Caco-2 (cell line): Measurements from ENCODE around the gene TCF7L2. TPM values are rescaled to one million over a fixed set of nuclear protein-coding genes. Genes with fewer than 3 reads are reported as not detected.

ENCODE experiments used
- Bru-seq: library from RNA; stranded (reverse); fragments of 400-500 nt; gene quantifications from one replicate; lab custom pipeline; 2021; lab: Mats Ljungman, UMichigan
- BruChase-seq, 2 experiments: library from RNA; stranded (reverse); fragments of 400-500 nt; gene quantifications; one replicate each; lab custom pipeline; 2021; lab: Mats Ljungman, UMichigan
- BruUV-seq: library from RNA; stranded (reverse); fragments of 400-500 nt; replicated peaks from 2 replicates; lab custom pipeline; 2021; lab: Mats Ljungman, UMichigan
- CTCF ChIA-PET: fragments of 300-600 bp; sonication (Branson Sonifier 250); formaldehyde crosslinking; loops from one replicate; lab custom pipeline; 2022; ENCODE audit warnings: antibody characterized with exemption; lab: Charles Lee
- POLR2A ChIA-PET: fragments of 300-600 bp; sonication (Branson Sonifier 250); formaldehyde crosslinking; loops from one replicate; lab custom pipeline; 2022; ENCODE audit warnings: antibody characterized with exemption; lab: Charles Lee
- DNase-seq, 2 experiments: peaks; one replicate each; pipeline versions ENCODE4 v3.0.0 to v3.0.0-alpha.2; 2020 to 2022
- H3K27me3 ChIP-seq: replicated peaks from 2 replicates; pipeline ENCODE4 v1.6.0; 2011; ENCODE audit warnings: low read length; ENCODE audit not compliant: control insufficient read depth, insufficient read depth
- H3K36me3 ChIP-seq: 2 replicates; pipeline ENCODE4 v1.5.1; 2011; ENCODE audit warnings: low read length; ENCODE audit not compliant: control insufficient read depth, insufficient read depth
- H3K4me1 ChIP-seq: fragments of 250-450 bp; sonication (Bioruptor Pico); 2 replicates; pipeline ENCODE4 v1.5.1; 2020; ENCODE audit warnings: mild to moderate bottlenecking
- H3K4me3 ChIP-seq: 2 replicates; pipeline ENCODE4 v1.5.1; 2011; ENCODE audit warnings: low read depth, mild to moderate bottlenecking, control low read depth, low read length
- H3K9me3 ChIP-seq: fragments of 250-450 bp; sonication (Bioruptor Pico); 2 replicates; pipeline ENCODE4 v1.5.1; 2020; ENCODE audit warnings: mild to moderate bottlenecking, moderate library complexity
- H3K27ac Mint-ChIP-seq: one replicate; pipeline ENCODE4 v1.8.0; 2022; ENCODE audit warnings: mixed read lengths; ENCODE audit not compliant: unreplicated experiment
- H3K27me3 Mint-ChIP-seq: one replicate; pipeline ENCODE4 v1.8.0; 2022; ENCODE audit warnings: mixed read lengths; ENCODE audit not compliant: insufficient read depth, unreplicated experiment
- H3K36me3 Mint-ChIP-seq: one replicate; pipeline ENCODE4 v1.8.0; 2022; ENCODE audit warnings: mild to moderate bottlenecking, mixed read lengths; ENCODE audit not compliant: insufficient read depth, unreplicated experiment
- H3K4me1 Mint-ChIP-seq: one replicate; pipeline ENCODE4 v1.8.0; 2022; ENCODE audit warnings: low read depth, mixed read lengths; ENCODE audit not compliant: unreplicated experiment
- H3K4me3 Mint-ChIP-seq: one replicate; pipeline ENCODE4 v1.8.0; 2022; ENCODE audit warnings: mild to moderate bottlenecking, moderate library complexity, mixed read lengths; ENCODE audit not compliant: unreplicated experiment
- H3K9me3 Mint-ChIP-seq: one replicate; pipeline ENCODE4 v1.8.0; 2022; ENCODE audit warnings: mixed read lengths; ENCODE audit not compliant: unreplicated experiment
- intact Hi-C: fragments of 100-400 bp; cut with micrococcal nuclease; formaldehyde crosslinking; loops from one replicate; pipeline ENCODE4 v1.10.0; 2022; ENCODE audit not compliant: unreplicated experiment
- long read RNA-seq: library from polyadenylated mRNA; stranded (forward); transcript quantifications from one replicate; pipeline ENCODE4 v2.0.0, GENCODE V29; 2022
- total RNA-seq: library from RNA; stranded (reverse); gene quantifications from 2 replicates; pipeline ENCODE4 v1.2.3, GENCODE V29; 2022
- TF ChIP-seq, protein P1 (sequence below), 2 experiments: fragments of 200-600 bp in 1 of 2; IDR thresholded peaks; 1 replicate in 1 of 2; 2 replicates in 1 of 2; pipeline versions ENCODE4 v1.5.1 to v1.8.0; 2011 to 2022; ENCODE audit warnings: antibody characterized with exemption in 1 of 2, control low read depth in 1 of 2, inconsistent platforms in 1 of 2, low read depth in 1 of 2, low read length in 1 of 2, mild to moderate bottlenecking in 1 of 2, moderate library complexity in 1 of 2; ENCODE audit not compliant: insufficient read depth in 1 of 2, severe bottlenecking in 1 of 2, unreplicated experiment in 1 of 2

The TCF7L2 gene
- total RNA-seq (45.4 and 50.9 TPM in 2 replicates), Bru-seq, nascent RNA (percentile 94 among the genes with signal in this experiment), BruChase-seq, experiment 1, labeled RNA remaining after a 2-hour chase (percentile 86 among the genes with signal in this experiment), BruChase-seq, experiment 2, labeled RNA remaining after a 6-hour chase (percentile 84 among the genes with signal in this experiment)
- long read RNA-seq, full-length matches to known transcripts = 4 of 26 reads
- long read RNA-seq, partial matches to known transcripts = 10 of 26 reads
- long read RNA-seq, other reads (novel, unspliced or antisense) = 12 of 26 reads

DNA sequence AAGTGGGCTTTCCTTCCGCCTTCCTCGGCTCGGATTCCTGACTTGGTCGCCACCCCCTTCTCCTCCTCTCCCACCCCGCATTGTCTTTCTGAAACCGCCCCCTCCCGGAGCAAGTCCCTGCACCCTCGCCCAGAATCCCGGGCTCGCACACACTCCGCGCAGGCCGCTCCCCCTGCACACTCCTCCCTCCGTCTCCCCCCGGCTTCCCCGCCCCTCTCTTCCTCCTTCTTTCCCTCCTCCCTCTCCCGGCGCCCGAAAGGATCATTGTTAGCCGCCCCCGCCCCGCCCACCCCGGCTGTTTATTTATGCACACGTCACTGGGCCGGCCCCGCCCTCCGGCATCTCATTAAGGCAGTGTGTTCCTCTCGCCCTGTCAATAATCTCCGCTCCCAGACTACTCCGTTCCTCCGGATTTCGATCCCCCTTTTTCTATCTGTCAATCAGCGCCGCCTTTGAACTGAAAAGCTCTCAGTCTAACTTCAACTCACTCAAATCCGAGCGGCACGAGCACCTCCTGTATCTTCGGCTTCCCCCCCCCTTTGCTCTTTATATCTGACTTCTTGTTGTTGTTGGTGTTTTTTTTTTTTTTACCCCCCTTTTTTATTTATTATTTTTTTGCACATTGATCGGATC lies at the start of gene TCF7L2:
TSS of gene TCF7L2 (plus strand) at position 373 of the 633 bp plus-strand sequence. CDS start 510 bp downstream, outside the sequence.
- Mint-ChIP-seq H3K27ac (peak within 1 kb of the TSS; percentile 94), H3K27me3 (no peaks in the 10 kb centered on the region), H3K4me3 (peak within 1 kb of the TSS; percentile 90), H3K4me1 (peaks cover 33% of the 10 kb centered on the region), H3K9me3 (no peaks in the 10 kb centered on the region), H3K36me3 (peaks cover 49% of the 10 kb centered on the region)
- intact Hi-C loops = loop anchor here (1.0 to 5.0 kb wide), 7 partner anchors 19 to 221 kb away; no protein-coding TSS in a partner anchor
- no TSS peak for BruUV-seq
- H3K36me3 ChIP-seq = no peaks in the 10 kb centered on the region
- ChIA-PET POLR2A (interaction anchor here (0.6 to 1.0 kb wide), 3 partner anchors 9 to 242 kb away, joined by 3 to 5 read pairs (median 3); no protein-coding TSS in a partner anchor), CTCF (interaction anchor here (0.6 to 1.3 kb wide), 3 partner anchors 222 to 419 kb away, joined by 3 to 5 read pairs (median 4); no protein-coding TSS in a partner anchor)
- H3K27me3 ChIP-seq = no peaks in the 10 kb centered on the region
- peak; percentile 96 to 99 for DNase-seq
- TF ChIP-seq, protein P1, sequence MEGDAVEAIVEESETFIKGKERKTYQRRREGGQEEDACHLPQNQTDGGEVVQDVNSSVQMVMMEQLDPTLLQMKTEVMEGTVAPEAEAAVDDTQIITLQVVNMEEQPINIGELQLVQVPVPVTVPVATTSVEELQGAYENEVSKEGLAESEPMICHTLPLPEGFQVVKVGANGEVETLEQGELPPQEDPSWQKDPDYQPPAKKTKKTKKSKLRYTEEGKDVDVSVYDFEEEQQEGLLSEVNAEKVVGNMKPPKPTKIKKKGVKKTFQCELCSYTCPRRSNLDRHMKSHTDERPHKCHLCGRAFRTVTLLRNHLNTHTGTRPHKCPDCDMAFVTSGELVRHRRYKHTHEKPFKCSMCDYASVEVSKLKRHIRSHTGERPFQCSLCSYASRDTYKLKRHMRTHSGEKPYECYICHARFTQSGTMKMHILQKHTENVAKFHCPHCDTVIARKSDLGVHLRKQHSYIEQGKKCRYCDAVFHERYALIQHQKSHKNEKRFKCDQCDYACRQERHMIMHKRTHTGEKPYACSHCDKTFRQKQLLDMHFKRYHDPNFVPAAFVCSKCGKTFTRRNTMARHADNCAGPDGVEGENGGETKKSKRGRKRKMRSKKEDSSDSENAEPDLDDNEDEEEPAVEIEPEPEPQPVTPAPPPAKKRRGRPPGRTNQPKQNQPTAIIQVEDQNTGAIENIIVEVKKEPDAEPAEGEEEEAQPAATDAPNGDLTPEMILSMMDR (IDR thresholded peaks at IDR 0.05; ENCODE audit: insufficient read depth in 1 of 2, low read depth in 1 of 2, low read length in 1 of 2, severe bottlenecking in 1 of 2, unreplicated experiment in 1 of 2) = no peak
- H3K4me3 ChIP-seq = peak within 1 kb of the TSS; percentile 87
- no peaks in the 10 kb centered on the region for H3K9me3 ChIP-seq
- peaks cover 44% of the 10 kb centered on the region for H3K4me1 ChIP-seq

DNA sequence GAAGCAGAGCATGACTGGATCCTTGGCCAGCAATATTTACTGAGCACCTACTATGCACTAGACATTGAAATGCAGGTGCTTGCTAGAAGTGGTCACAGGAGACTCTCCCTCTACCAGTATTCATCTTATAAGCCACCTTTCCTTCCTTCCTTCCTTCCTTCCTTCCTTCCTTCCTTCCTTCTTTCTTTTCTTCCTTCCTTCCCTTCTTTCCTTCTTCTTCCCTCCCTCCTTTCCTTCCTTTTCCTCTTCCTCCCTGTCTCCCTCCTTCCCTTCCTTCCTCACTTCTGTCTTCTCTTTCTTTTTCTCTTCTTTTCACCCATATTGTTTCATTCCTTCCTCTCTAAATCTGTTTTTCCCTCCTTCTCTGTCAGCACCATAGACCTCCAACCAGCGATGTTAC lies 47.3 kb upstream of the TCF7L2 start:
- H3K36me3 Mint-ChIP-seq = peaks cover 8% of the 10 kb centered on the region
- H3K4me1 Mint-ChIP-seq = peaks cover 5% of the 10 kb centered on the region
- intact Hi-C loops = no loop called here
- Histone ChIP-seq H3K4me1 (peaks cover 25% of the 10 kb centered on the region), H3K27me3 (no peaks in the 10 kb centered on the region), H3K9me3 (no peaks in the 10 kb centered on the region), H3K4me3 (no peak overlapping the region), H3K36me3 (no peaks in the 10 kb centered on the region)
- DNase-seq = no peak
- H3K4me3 Mint-ChIP-seq = no peak overlapping the region
- POLR2A ChIA-PET = no interaction called here
- CTCF ChIA-PET = no interaction called here
- H3K9me3 Mint-ChIP-seq = no peaks in the 10 kb centered on the region
- TF ChIP-seq, protein P1 (IDR thresholded peaks at IDR 0.05; ENCODE audit: insufficient read depth in 1 of 2, low read depth in 1 of 2, low read length in 1 of 2, severe bottlenecking in 1 of 2, unreplicated experiment in 1 of 2) = no peak
- H3K27ac Mint-ChIP-seq = no peak overlapping the region
- no TSS peak for BruUV-seq
- H3K27me3 Mint-ChIP-seq = no peaks in the 10 kb centered on the region

DNA sequence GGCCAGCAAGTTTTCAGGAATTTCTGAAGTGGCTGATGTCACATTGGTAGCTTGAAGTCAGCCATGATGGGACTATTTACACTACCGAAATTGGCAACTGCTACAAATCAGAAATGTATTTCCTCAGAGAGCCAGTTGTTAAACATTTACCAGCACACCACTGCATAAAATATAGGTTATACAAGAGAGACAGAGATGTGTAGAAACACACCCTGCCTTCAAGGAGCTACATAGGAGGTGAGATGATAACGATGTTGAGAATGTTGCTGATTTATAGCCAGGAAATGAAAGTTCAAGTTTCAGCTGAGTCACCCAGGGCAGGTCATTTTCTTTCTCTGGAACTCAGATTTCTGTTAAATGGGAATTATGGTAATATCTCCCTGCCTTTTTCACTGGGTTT lies 46.0 kb upstream of the TCF7L2 start:
- Mint-ChIP-seq H3K36me3 (peaks cover 3% of the 10 kb centered on the region), H3K4me3 (no peak overlapping the region), H3K4me1 (peaks cover 5% of the 10 kb centered on the region), H3K9me3 (no peaks in the 10 kb centered on the region), H3K27me3 (no peaks in the 10 kb centered on the region), H3K27ac (no peak overlapping the region)
- Histone ChIP-seq H3K4me1 (peaks cover 18% of the 10 kb centered on the region), H3K36me3 (no peaks in the 10 kb centered on the region), H3K27me3 (no peaks in the 10 kb centered on the region), H3K4me3 (no peak overlapping the region), H3K9me3 (no peaks in the 10 kb centered on the region)
- intact Hi-C loops = no loop called here
- ChIA-PET CTCF (no interaction called here), POLR2A (no interaction called here)
- DNase-seq = no peak
- BruUV-seq = no TSS peak
- TF ChIP-seq, protein P1 (IDR thresholded peaks at IDR 0.05; ENCODE audit: insufficient read depth in 1 of 2, low read depth in 1 of 2, low read length in 1 of 2, severe bottlenecking in 1 of 2, unreplicated experiment in 1 of 2) = no peak
